Nephron progenitor cell (in vitro differentiated cells): ENCODE results near the gene RTF1.

Experiments
- DNase-seq: peaks from one replicate; pipeline ENCODE4 v3.0.0; 2021
- H3K27ac Mint-ChIP-seq: 2 replicates; pipeline ENCODE4 v1.8.0; 2021; ENCODE audit warnings: mild to moderate bottlenecking, moderate library complexity, mixed read lengths
- H3K27me3 Mint-ChIP-seq: 2 replicates; pipeline ENCODE4 v1.8.0; 2021; ENCODE audit warnings: mild to moderate bottlenecking, low read depth, mixed read lengths; ENCODE audit not compliant: poor library complexity
- H3K36me3 Mint-ChIP-seq: 2 replicates; pipeline ENCODE4 v1.8.0; 2021; ENCODE audit warnings: low read depth, mixed read lengths
- H3K4me1 Mint-ChIP-seq: 2 replicates; pipeline ENCODE4 v1.8.0; 2021; ENCODE audit warnings: mixed read lengths
- H3K4me3 Mint-ChIP-seq: 2 replicates; pipeline ENCODE4 v1.8.0; 2021; ENCODE audit warnings: mild to moderate bottlenecking, moderate library complexity, mixed read lengths
- H3K9me3 Mint-ChIP-seq: 2 replicates; pipeline ENCODE4 v1.8.0; 2021; ENCODE audit warnings: mild to moderate bottlenecking, moderate library complexity, mixed read lengths
- TF ChIP-seq, protein P1 (sequence below): fragments of 200-600 bp; sonication (generic); IDR thresholded peaks from 2 replicates; pipeline ENCODE4 v1.5.0; 2021; ENCODE audit warnings: antibody characterized with exemption

The RTF1 gene

DNA sequence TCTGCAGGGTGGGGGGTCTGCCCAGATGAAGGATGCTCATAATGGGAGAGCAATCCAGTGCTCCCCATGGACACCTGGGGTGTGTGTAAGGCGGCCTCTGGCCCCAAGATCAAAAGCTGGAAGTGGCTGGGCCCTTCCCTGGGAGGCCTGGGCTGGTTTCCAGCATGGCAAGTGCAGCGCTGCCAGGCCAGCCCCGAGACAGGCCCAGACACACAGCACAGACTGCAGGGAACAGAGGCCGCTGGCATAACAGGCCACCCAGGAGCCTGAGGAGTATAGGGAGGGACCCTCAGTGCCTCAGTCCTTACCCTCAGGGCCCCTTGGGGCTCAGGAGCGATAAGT lies 86.7 kb downstream of the RTF1 start:
- peak overlapping the region; percentile 54 for H3K4me3 Mint-ChIP-seq
- H3K27ac Mint-ChIP-seq = no peak overlapping the region
- no peaks in the 10 kb centered on the region for H3K9me3 Mint-ChIP-seq
- H3K4me1 Mint-ChIP-seq = peaks cover 12% of the 10 kb centered on the region
- no peak for DNase-seq
- peaks cover 100% of the 10 kb centered on the region for H3K27me3 Mint-ChIP-seq
- H3K36me3 Mint-ChIP-seq = no peaks in the 10 kb centered on the region
- TF ChIP-seq, protein P1, sequence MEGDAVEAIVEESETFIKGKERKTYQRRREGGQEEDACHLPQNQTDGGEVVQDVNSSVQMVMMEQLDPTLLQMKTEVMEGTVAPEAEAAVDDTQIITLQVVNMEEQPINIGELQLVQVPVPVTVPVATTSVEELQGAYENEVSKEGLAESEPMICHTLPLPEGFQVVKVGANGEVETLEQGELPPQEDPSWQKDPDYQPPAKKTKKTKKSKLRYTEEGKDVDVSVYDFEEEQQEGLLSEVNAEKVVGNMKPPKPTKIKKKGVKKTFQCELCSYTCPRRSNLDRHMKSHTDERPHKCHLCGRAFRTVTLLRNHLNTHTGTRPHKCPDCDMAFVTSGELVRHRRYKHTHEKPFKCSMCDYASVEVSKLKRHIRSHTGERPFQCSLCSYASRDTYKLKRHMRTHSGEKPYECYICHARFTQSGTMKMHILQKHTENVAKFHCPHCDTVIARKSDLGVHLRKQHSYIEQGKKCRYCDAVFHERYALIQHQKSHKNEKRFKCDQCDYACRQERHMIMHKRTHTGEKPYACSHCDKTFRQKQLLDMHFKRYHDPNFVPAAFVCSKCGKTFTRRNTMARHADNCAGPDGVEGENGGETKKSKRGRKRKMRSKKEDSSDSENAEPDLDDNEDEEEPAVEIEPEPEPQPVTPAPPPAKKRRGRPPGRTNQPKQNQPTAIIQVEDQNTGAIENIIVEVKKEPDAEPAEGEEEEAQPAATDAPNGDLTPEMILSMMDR = no peak

DNA sequence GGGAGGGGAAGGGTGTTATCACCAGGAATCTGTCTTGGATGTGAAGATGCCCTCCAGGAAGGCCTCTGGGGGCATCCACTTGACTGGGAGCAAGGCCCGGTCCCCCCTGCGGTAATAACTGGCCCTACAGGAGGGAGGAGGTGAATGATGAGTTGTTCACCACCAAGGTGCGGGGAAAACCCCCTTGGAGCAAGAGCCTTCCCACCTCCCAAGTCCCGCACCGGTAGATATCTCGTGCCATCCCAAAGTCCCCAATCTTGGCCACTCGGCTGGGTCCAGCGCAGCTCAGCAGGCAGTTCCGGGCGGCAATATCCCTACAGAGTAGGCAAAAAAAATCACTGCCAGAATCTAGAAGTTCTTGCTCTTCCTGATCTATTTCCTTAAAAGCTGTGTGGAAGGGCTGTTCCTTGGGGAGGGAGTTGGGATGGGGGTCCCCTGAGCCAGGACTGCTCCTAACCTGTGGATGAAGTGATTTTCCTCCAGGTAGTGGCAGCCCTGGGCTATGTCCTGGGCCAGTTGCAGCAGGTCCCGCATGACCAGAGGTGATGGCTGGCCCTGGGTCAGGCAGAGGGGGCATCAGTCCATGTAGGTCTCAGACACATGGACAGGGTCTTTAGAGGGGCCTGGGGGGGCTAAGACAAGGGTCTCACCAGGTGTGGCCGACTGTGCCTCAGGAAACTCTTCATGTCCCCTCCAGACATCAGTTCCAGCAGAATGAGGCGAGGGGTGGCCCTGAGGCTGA lies 88.0 kb downstream of the RTF1 start:
- TF ChIP-seq, protein P1 = no peak

DNA sequence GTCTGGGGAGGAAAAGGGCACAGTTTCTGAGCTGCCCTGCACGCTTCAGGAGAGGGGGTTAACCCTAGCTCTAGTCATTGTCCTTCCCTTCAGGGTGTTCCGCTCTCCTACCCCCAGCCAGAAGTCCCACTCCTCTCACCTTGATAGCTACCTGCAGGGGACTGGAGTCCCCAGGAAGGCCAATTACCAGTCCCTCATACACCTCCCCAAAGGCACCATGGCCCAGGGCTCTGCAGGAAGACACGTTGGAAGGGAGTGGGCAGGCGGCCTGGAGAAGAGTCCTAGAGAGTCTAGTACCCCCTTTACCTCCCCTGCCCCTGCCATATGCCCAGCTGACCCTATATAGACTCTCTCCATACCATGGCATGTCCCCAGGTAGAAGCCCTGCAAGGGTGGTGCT lies 88.9 kb downstream of the RTF1 start:
- Mint-ChIP-seq H3K27me3 (peaks cover 100% of the 10 kb centered on the region), H3K4me1 (peaks cover 12% of the 10 kb centered on the region), H3K36me3 (no peaks in the 10 kb centered on the region), H3K27ac (no peak overlapping the region), H3K9me3 (no peaks in the 10 kb centered on the region), H3K4me3 (no peak overlapping the region)
- no peak for DNase-seq
- TF ChIP-seq, protein P1 = no peak

More for the DNA sequence above, 88.0 kb downstream of the RTF1 start:
- H3K9me3 Mint-ChIP-seq = no peaks in the 10 kb centered on the region
- no peak for DNase-seq
- H3K4me1 Mint-ChIP-seq = peaks cover 12% of the 10 kb centered on the region
- H3K4me3 Mint-ChIP-seq = no peak overlapping the region
- H3K27me3 Mint-ChIP-seq = peaks cover 100% of the 10 kb centered on the region
- no peak overlapping the region for H3K27ac Mint-ChIP-seq
- H3K36me3 Mint-ChIP-seq = no peaks in the 10 kb centered on the region

DNA sequence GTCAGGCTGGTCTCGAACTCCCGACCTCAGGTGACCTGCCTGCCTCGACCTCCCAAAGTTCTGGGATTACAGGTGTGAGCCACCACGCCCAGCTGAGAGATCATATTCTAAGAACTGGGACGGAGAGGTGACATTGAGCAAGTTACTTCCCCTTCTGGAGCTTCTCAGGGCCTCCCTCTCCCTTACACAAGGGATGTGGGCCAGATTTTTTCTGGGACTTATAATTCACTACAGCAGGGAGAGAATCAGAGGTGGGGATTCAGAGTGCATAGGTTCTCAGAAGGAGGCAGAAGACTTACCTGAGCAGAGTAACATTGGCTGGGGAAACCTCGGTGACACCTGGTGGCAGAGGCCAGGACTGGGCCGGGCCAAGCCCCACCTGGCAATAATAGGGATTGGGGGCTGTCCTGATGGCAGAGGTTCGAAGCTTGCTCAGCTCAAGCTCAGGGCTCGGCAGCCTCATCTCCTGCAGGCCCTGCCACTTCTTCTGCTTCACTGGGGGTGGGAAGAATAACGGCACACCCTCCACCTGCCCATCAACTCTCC lies 90.0 kb downstream of the RTF1 start:
- Mint-ChIP-seq H3K4me1 (peaks cover 6% of the 10 kb centered on the region), H3K9me3 (no peaks in the 10 kb centered on the region), H3K36me3 (no peaks in the 10 kb centered on the region), H3K27me3 (peaks cover 98% of the 10 kb centered on the region), H3K4me3 (no peak overlapping the region), H3K27ac (no peak overlapping the region)
- no peak for DNase-seq
- TF ChIP-seq, protein P1 = no peak

DNA sequence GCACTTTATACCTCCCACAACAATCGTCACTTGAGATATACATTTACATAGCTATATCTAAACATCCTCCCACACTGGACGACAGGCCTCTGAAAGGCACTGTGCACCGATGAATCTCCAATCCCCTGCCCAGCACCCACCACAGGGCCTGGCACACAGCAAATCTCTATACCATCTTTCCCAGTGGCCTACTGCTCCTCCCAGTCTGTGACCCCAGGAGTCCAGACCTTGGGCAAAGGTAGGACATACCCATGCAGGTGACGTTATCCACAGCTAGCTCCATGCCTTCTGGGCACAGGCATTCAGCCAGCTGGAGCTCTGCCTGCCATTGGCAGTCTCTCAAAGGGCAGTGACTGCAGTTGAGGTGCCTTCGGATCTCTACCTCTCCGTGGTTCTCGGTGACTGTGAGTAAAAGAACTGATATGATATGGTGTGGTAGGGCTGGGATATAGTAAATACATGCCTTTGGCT lies 91.0 kb downstream of the RTF1 start:
- TF ChIP-seq, protein P1 = no peak
- H3K36me3 Mint-ChIP-seq = no peaks in the 10 kb centered on the region
- no peak for DNase-seq
- no peaks in the 10 kb centered on the region for H3K9me3 Mint-ChIP-seq
- no peak overlapping the region for H3K4me3 Mint-ChIP-seq
- H3K4me1 Mint-ChIP-seq = peaks cover 13% of the 10 kb centered on the region
- H3K27me3 Mint-ChIP-seq = peaks cover 98% of the 10 kb centered on the region
- H3K27ac Mint-ChIP-seq = no peak overlapping the region

DNA sequence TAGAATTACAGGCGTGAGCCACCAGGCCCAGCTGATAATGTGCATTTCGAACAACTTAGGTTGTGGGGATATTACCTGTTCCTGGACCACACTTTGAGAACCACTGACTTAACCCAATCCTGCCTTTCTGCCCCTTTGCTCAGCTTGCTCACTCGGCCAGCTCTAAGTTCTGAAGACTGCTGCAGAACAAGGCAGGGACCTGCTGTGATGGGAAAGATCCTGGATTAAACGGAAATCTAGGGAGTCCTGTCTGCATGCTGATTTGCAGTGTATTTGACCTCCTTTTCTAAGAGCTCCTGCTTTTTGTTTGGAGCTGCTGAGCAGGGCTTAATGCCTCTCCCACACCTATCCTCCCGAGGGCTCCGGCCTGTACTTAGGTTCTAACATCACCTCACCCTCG lies 93.8 kb downstream of the RTF1 start:
- Mint-ChIP-seq H3K36me3 (no peaks in the 10 kb centered on the region), H3K9me3 (no peaks in the 10 kb centered on the region), H3K27me3 (peaks cover 91% of the 10 kb centered on the region), H3K27ac (no peak overlapping the region), H3K4me1 (peaks cover 21% of the 10 kb centered on the region), H3K4me3 (no peak overlapping the region)
- no peak for DNase-seq
- TF ChIP-seq, protein P1 = no peak
